ENCODE measurements around the gene SH3YL1. TPM values are rescaled to one million over a fixed set of nuclear protein-coding genes. Genes with fewer than 3 reads are reported as not detected.

Gene SH3YL1
- total and polyA plus RNA-seq, 4 donors = 6.4 to 19.2 (median 13.9) TPM

DNA sequence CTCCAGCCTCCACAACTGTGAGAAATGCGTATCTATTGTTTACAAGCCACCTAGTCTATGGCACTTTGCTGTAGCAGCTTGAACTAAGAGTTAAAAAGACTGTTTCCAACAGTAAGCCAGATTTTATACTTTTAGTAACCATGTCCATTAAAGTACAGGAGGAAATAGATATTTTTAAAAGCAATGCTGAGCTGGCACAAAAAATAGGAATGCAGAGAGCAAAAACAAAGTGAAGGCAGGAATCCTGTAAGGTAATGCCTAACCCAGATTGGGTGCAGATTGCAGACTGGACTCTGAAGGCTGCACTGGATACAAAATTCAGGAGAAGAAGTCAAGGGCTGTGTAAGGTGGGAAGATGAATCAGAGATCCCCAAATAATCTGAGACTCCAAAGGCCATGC is 55.5 kb downstream of the SH3YL1 start:
- whole genome bisulfite sequencing = 80% methylated on average over 1 of the region's 1 CpG
- TF ChIP-seq, protein P1, sequence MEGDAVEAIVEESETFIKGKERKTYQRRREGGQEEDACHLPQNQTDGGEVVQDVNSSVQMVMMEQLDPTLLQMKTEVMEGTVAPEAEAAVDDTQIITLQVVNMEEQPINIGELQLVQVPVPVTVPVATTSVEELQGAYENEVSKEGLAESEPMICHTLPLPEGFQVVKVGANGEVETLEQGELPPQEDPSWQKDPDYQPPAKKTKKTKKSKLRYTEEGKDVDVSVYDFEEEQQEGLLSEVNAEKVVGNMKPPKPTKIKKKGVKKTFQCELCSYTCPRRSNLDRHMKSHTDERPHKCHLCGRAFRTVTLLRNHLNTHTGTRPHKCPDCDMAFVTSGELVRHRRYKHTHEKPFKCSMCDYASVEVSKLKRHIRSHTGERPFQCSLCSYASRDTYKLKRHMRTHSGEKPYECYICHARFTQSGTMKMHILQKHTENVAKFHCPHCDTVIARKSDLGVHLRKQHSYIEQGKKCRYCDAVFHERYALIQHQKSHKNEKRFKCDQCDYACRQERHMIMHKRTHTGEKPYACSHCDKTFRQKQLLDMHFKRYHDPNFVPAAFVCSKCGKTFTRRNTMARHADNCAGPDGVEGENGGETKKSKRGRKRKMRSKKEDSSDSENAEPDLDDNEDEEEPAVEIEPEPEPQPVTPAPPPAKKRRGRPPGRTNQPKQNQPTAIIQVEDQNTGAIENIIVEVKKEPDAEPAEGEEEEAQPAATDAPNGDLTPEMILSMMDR (IDR thresholded peaks at IDR 0.05; ENCODE audit: low read depth, low read length, missing input control) = no peak
- no peak for TF ChIP-seq SP1 (IDR thresholded peaks at IDR 0.05)
- TF ChIP-seq GABPA (IDR thresholded peaks at IDR 0.05 in 1 of 2, conservative IDR thresholded peaks at IDR 0.05 in 1 of 2) = no peak
- TF ChIP-seq RAD21 (IDR thresholded peaks at IDR 0.05) = no peak
- TF ChIP-seq HNF4A (conservative IDR thresholded peaks at IDR 0.05) = no peak
- TF ChIP-seq YY1 (IDR thresholded peaks at IDR 0.05) = no peak
- no peak for TF ChIP-seq NR2F2 (IDR thresholded peaks at IDR 0.05)
- no peak for TF ChIP-seq HNF4G (IDR thresholded peaks at IDR 0.05)
- TF ChIP-seq, protein P2, sequence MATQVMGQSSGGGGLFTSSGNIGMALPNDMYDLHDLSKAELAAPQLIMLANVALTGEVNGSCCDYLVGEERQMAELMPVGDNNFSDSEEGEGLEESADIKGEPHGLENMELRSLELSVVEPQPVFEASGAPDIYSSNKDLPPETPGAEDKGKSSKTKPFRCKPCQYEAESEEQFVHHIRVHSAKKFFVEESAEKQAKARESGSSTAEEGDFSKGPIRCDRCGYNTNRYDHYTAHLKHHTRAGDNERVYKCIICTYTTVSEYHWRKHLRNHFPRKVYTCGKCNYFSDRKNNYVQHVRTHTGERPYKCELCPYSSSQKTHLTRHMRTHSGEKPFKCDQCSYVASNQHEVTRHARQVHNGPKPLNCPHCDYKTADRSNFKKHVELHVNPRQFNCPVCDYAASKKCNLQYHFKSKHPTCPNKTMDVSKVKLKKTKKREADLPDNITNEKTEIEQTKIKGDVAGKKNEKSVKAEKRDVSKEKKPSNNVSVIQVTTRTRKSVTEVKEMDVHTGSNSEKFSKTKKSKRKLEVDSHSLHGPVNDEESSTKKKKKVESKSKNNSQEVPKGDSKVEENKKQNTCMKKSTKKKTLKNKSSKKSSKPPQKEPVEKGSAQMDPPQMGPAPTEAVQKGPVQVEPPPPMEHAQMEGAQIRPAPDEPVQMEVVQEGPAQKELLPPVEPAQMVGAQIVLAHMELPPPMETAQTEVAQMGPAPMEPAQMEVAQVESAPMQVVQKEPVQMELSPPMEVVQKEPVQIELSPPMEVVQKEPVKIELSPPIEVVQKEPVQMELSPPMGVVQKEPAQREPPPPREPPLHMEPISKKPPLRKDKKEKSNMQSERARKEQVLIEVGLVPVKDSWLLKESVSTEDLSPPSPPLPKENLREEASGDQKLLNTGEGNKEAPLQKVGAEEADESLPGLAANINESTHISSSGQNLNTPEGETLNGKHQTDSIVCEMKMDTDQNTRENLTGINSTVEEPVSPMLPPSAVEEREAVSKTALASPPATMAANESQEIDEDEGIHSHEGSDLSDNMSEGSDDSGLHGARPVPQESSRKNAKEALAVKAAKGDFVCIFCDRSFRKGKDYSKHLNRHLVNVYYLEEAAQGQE (IDR thresholded peaks at IDR 0.05) = no peak
- TF ChIP-seq FOXA1 (IDR thresholded peaks at IDR 0.05) = no peak
- TF ChIP-seq RXRA (IDR thresholded peaks at IDR 0.05) = no peak
- TF ChIP-seq, protein P3, sequence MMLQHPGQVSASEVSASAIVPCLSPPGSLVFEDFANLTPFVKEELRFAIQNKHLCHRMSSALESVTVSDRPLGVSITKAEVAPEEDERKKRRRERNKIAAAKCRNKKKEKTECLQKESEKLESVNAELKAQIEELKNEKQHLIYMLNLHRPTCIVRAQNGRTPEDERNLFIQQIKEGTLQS (IDR thresholded peaks at IDR 0.05) = no peak
- no peak for TF ChIP-seq TAF1 (conservative IDR thresholded peaks at IDR 0.05)
- TF ChIP-seq, protein P4, sequence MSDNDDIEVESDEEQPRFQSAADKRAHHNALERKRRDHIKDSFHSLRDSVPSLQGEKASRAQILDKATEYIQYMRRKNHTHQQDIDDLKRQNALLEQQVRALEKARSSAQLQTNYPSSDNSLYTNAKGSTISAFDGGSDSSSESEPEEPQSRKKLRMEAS (IDR thresholded peaks at IDR 0.05) = no peak
- no peak for TF ChIP-seq EGR1 (IDR thresholded peaks at IDR 0.05; ENCODE audit: low read depth in 2 of 2)
- TF ChIP-seq, protein P5, sequence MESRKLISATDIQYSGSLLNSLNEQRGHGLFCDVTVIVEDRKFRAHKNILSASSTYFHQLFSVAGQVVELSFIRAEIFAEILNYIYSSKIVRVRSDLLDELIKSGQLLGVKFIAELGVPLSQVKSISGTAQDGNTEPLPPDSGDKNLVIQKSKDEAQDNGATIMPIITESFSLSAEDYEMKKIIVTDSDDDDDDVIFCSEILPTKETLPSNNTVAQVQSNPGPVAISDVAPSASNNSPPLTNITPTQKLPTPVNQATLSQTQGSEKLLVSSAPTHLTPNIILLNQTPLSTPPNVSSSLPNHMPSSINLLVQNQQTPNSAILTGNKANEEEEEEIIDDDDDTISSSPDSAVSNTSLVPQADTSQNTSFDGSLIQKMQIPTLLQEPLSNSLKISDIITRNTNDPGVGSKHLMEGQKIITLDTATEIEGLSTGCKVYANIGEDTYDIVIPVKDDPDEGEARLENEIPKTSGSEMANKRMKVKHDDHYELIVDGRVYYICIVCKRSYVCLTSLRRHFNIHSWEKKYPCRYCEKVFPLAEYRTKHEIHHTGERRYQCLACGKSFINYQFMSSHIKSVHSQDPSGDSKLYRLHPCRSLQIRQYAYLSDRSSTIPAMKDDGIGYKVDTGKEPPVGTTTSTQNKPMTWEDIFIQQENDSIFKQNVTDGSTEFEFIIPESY (IDR thresholded peaks at IDR 0.05) = no peak
- no peak for TF ChIP-seq FOXA2 (IDR thresholded peaks at IDR 0.05)
- no peak for TF ChIP-seq JUND (IDR thresholded peaks at IDR 0.05)
- Histone ChIP-seq H3K4me3 (ENCODE audit: low read depth in 1 of 3, low read length in 3 of 3) (no peak overlapping the region), H3K9me3 (ENCODE audit: control insufficient read depth in 4 of 4, low read length in 3 of 4) (peaks cover 0 to 7% (median 4%) of the 10 kb centered on the region in 4 donors), H3K9ac (ENCODE audit: low read depth in 1 of 2, low read length in 2 of 2) (no peak overlapping the region), H3K4me1 (ENCODE audit: control insufficient read depth in 4 of 4, insufficient read depth in 4 of 4, low read length in 3 of 4) (no peaks in the 10 kb centered on the region), H3K36me3 (ENCODE audit: control insufficient read depth in 4 of 4, insufficient read depth in 3 of 4, low read depth in 1 of 4, low read length in 3 of 4) (no peaks in the 10 kb centered on the region), H3K27me3 (ENCODE audit: control insufficient read depth in 4 of 4, insufficient read depth in 4 of 4, low read length in 3 of 4) (no peaks in the 10 kb centered on the region), H3K27ac (ENCODE audit: low read depth in 1 of 2, low read length in 2 of 2) (no peak overlapping the region)
- no peak for DNase-seq (ENCODE audit: low spot score)

Data from liver (tissue), 9 donors.